IPS DF 6.9 (cell line): ENCODE data around the gene VRK3.

Experiments used
- DNase-seq: peaks from one replicate; pipeline ENCODE4 v3.0.0-alpha.2; 2013; ENCODE audit warnings: low read depth, low spot score
- H3K27ac ChIP-seq: one replicate; pipeline ENCODE4 v1.5.1; 2013; ENCODE audit warnings: low read length, control low read depth
- H3K27me3 ChIP-seq: 2 replicates; pipeline ENCODE4 v1.6.1; 2013; ENCODE audit warnings: mild to moderate bottlenecking, low read length; ENCODE audit not compliant: control insufficient read depth, insufficient read depth
- H3K36me3 ChIP-seq: 2 replicates; pipeline ENCODE4 v1.6.1; 2013; ENCODE audit warnings: low read length; ENCODE audit not compliant: control insufficient read depth, insufficient read depth
- H3K4me1 ChIP-seq: 2 replicates; pipeline ENCODE4 v1.6.1; 2013; ENCODE audit warnings: low read length; ENCODE audit not compliant: control insufficient read depth, insufficient read depth
- H3K4me3 ChIP-seq: 2 replicates; pipeline ENCODE4 v1.5.1; 2013; ENCODE audit warnings: mild to moderate bottlenecking, low read length
- H3K9me3 ChIP-seq: 2 replicates; pipeline ENCODE4 v1.6.1; 2013; ENCODE audit warnings: low read length, inconsistent platforms; ENCODE audit not compliant: control insufficient read depth, insufficient read depth
- WGBS: extraction: QIAGEN DNeasy Blood & Tissue Kit; methylation state at CpG from one replicate; pipeline ENCODE4 v1.1.7; 2013; ENCODE audit warnings: mixed read lengths, missing lambda C conversion rate; ENCODE audit not compliant: insufficient read length, insufficient coverage; 5-methylcytosine and 5-hydroxymethylcytosine counted together

The VRK3 gene

GRCh38 chr19:50030937-50031336 is 5.8 kb upstream of the VRK3 start:
- Histone ChIP-seq H3K27ac (no peak overlapping the region), H3K4me1 (no peaks in the 10 kb centered on the region), H3K4me3 (no peak overlapping the region), H3K36me3 (peaks cover 9% of the 10 kb centered on the region), H3K27me3 (no peaks in the 10 kb centered on the region), H3K9me3 (no peaks in the 10 kb centered on the region)
- WGBS: no CpG with 5 or more reads among the region's 11 CpGs
- DNase-seq: no peak

DNA sequence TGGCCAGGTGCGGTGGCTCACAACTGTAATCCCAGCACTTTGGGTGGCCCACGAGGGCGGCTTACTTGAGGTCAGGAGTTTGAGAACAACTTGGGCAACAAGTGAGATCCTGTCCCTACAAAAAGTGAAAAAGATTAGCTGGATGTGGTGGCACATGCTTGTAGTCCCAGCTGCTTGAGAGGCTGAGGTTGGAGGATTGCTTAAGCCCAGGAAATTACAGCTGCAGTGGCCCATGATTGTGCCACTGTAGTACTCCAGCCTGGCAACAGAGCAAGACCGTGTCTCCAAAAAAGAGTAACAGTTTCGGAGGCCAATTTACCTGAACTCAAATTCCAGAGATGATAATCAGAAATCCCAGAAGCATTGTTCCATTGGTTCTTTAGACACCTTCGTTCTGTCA is 5.1 kb upstream of the VRK3 start:
- H3K36me3 ChIP-seq: peaks cover 9% of the 10 kb centered on the region
- no CpG with 5 or more reads among the region's 6 CpGs for WGBS
- DNase-seq: no peak
- no peak overlapping the region for H3K4me3 ChIP-seq
- H3K27me3 ChIP-seq: no peaks in the 10 kb centered on the region
- H3K4me1 ChIP-seq: no peaks in the 10 kb centered on the region
- H3K9me3 ChIP-seq: no peaks in the 10 kb centered on the region
- H3K27ac ChIP-seq: no peak overlapping the region

GRCh38 chr19:50026550-50026906 is 1.4 kb upstream of the VRK3 start:
- no peak overlapping the region for H3K27ac ChIP-seq
- WGBS: no CpG with 5 or more reads among the region's 7 CpGs
- H3K36me3 ChIP-seq: peaks cover 5% of the 10 kb centered on the region; the same call in 1 of the 2 replicates
- H3K9me3 ChIP-seq: no peaks in the 10 kb centered on the region
- DNase-seq: no peak
- H3K27me3 ChIP-seq: no peaks in the 10 kb centered on the region
- H3K4me1 ChIP-seq: no peaks in the 10 kb centered on the region
- no peak overlapping the region for H3K4me3 ChIP-seq

- Histone ChIP-seq H3K4me3 (peak within 1 kb of the TSS; percentile 84), H3K27me3 (no peaks in the 10 kb centered on the region), H3K27ac (no peak within 1 kb of the TSS), H3K9me3 (no peaks in the 10 kb centered on the region), H3K4me1 (no peaks in the 10 kb centered on the region), H3K36me3 (peaks cover 4% of the 10 kb centered on the region; the same call in 1 of the 2 replicates)
- DNase-seq: peak; percentile 70
- no CpG with 5 or more reads among the region's 45 CpGs for WGBS
Measured at GRCh38 chr19:50025794-50026549, 800 bp upstream of the VRK3 start, which contains the start of gene ZNF473. Gene ZNF473, plus strand, starts transcription at chr19:50026005. Its CDS starts 5,078 bp downstream, at chr19:50031083.

- Histone ChIP-seq H3K27ac (no peak overlapping the region), H3K9me3 (no peaks in the 10 kb centered on the region), H3K27me3 (no peaks in the 10 kb centered on the region), H3K36me3 (no peaks in the 10 kb centered on the region), H3K4me1 (no peaks in the 10 kb centered on the region), H3K4me3 (peak overlapping the region; percentile 84; the same call in 1 of the 2 replicates)
- no CpG with 5 or more reads among the region's 10 CpGs for WGBS
- no peak for DNase-seq
Measured at GRCh38 chr19:50024719-50025021, 502 bp downstream of the VRK3 start.

DNA sequence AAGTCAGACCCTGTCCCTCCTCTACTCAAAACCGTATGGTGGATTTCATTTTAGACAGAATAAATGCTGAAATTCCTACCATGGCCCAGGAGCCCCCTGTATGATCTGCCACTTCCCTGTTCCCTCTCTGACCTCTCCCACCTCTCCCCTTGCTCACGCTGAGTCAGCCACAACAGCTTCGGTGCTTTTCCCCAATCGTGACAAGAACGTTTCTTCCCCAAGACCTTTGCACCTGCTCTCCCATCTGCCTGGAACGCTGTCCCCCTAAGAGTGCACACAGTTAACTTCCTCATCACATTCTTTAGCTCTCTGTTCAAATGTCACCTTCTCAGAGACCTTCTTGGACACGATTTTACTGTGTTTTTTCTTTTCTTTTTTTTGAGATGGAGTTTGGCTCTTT is 2.3 kb downstream of the VRK3 start:
- Histone ChIP-seq H3K36me3 (no peaks in the 10 kb centered on the region), H3K9me3 (no peaks in the 10 kb centered on the region), H3K27ac (no peak overlapping the region), H3K27me3 (no peaks in the 10 kb centered on the region), H3K4me1 (no peaks in the 10 kb centered on the region), H3K4me3 (no peak overlapping the region)
- DNase-seq: no peak
- no CpG with 5 or more reads among the region's 7 CpGs for WGBS

- Histone ChIP-seq H3K36me3 (0 out of 2 replicates have a peak, but pooled peaks cover 2% of the 10 kb centered on the region), H3K4me3 (no peak overlapping the region), H3K27me3 (no peaks in the 10 kb centered on the region), H3K4me1 (no peaks in the 10 kb centered on the region), H3K27ac (no peak overlapping the region), H3K9me3 (no peaks in the 10 kb centered on the region)
- no peak for DNase-seq
- no CpG with 5 or more reads among the region's 6 CpGs for WGBS
Measured at GRCh38 chr19:50020481-50020880, 4.7 kb downstream of the VRK3 start.

DNA sequence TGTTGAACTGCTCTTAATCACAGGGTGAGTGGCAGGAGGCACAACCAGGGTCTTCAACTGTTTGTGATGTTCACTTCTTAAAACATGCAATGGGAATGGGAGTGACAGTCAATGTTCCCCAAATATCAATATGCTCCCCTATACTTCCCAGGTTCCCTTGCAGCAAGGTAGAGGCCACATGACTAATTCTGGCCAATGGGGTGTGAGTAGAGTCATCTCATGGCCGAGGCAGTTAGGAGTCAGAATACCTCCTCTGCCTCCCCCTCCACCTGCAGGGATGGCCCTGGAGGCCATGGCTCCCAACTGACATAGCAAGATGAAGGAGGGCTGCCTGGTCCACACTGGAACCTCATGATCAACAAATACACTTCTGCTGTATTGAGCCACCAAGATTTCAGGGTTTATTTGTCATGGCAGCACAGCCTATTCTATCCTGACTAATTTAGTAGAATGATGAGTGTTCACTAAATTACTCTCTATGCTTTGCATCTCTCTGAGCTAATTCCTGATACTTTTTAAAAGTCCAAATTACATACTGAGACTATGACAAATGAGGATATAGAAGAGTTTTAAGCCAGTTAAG is 8.9 kb downstream of the VRK3 start:
- Histone ChIP-seq H3K36me3 (0 out of 2 replicates have a peak, but pooled peaks cover 2% of the 10 kb centered on the region), H3K4me1 (no peaks in the 10 kb centered on the region), H3K9me3 (no peaks in the 10 kb centered on the region), H3K27me3 (no peaks in the 10 kb centered on the region), H3K27ac (no peak overlapping the region), H3K4me3 (no peak overlapping the region)
- no peak for DNase-seq
- WGBS: no CpG with 5 or more reads among the region's 1 CpG

GRCh38 chr19:50008532-50008931 is 16.6 kb downstream of the VRK3 start:
- no peaks in the 10 kb centered on the region; the same call in 1 of the 2 replicates for H3K36me3 ChIP-seq
- no peaks in the 10 kb centered on the region for H3K4me1 ChIP-seq
- no peak overlapping the region for H3K4me3 ChIP-seq
- no CpG with 5 or more reads among the region's 10 CpGs for WGBS
- no peaks in the 10 kb centered on the region for H3K27me3 ChIP-seq
- DNase-seq: no peak
- H3K9me3 ChIP-seq: no peaks in the 10 kb centered on the region
- no peak overlapping the region for H3K27ac ChIP-seq

GRCh38 chr19:50007947-50008346 is 17.2 kb downstream of the VRK3 start:
- no peak for DNase-seq
- Histone ChIP-seq H3K4me1 (no peaks in the 10 kb centered on the region), H3K27ac (no peak overlapping the region), H3K9me3 (no peaks in the 10 kb centered on the region), H3K4me3 (no peak overlapping the region), H3K36me3 (no peaks in the 10 kb centered on the region; the same call in 1 of the 2 replicates), H3K27me3 (no peaks in the 10 kb centered on the region)
- no CpG with 5 or more reads among the region's 2 CpGs for WGBS

DNA sequence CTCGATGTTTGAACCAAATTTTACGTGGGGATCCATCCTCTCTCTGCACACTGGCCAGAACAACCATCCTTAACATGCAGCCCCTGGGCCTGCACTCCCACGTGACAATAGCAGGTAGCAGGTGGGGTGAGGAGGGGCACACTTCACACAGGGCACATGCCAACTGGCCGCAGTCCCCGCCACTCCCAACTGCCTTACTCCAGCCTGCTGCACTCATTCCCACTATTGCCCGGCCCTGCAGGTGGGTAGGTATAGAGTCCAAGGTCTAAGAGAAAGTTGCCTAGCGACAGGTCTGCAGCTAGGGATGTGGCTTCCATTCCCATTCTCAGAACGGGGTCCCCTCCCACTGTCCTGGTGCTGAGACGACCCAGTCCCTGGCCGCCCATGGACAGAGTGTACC is 18.0 kb downstream of the VRK3 start:
- DNase-seq: no peak
- Histone ChIP-seq H3K4me3 (no peak overlapping the region), H3K9me3 (no peaks in the 10 kb centered on the region), H3K4me1 (no peaks in the 10 kb centered on the region), H3K36me3 (no peaks in the 10 kb centered on the region; the same call in 1 of the 2 replicates), H3K27me3 (no peaks in the 10 kb centered on the region), H3K27ac (no peak overlapping the region)
- WGBS: no CpG with 5 or more reads among the region's 10 CpGs
